SK-N-SH (cell line): ENCODE results near the gene NR6A1.

Source experiments
- CTCF ChIP-seq: fragments of 200-600 bp; sonication (generic); IDR thresholded peaks from 2 replicates; pipeline ENCODE4 v1.6.1; 2017; ENCODE audit warnings: antibody characterized with exemption, mild to moderate bottlenecking, moderate library complexity
- MAX ChIP-seq: IDR thresholded peaks from 2 replicates; pipeline ENCODE4 v1.4.0; 2012; ENCODE audit warnings: low read depth
- POLR2AphosphoS5 ChIP-seq: IDR thresholded peaks from 2 replicates; pipeline ENCODE4 v1.6.1; 2012; ENCODE audit warnings: low read depth, low read length
- REST ChIP-seq: IDR thresholded peaks from 2 replicates; pipeline ENCODE4 v1.6.1; 2012; ENCODE audit warnings: mild to moderate bottlenecking, low read depth, low read length, moderate library complexity

GRCh38 chr9:124706685-124707084 is 64.4 kb downstream of the NR6A1 start:
- TF ChIP-seq CTCF (no peak), POLR2AphosphoS5 (no peak), REST (no peak), MAX (no peak)
